OCI-LY1 (cell line): ENCODE measurements around the gene PTPRN2.

Experiments
- EZH2 ChIP-seq: fragments of 200-600 bp; sonication (generic), shearing (Covaris generic); IDR thresholded peaks from 2 replicates; pipeline ENCODE4 v1.8.0; 2017; ENCODE audit warnings: borderline replicate concordance, mixed run types, mild to moderate bottlenecking, antibody characterized with exemption, low read length, moderate library complexity, mixed read lengths
- TF ChIP-seq, protein P1 (sequence below): fragments of 200-600 bp; sonication (generic), shearing (Covaris generic); IDR thresholded peaks from 2 replicates; pipeline ENCODE4 v1.5.1; 2017; ENCODE audit warnings: mild to moderate bottlenecking, antibody characterized with exemption, low read length, moderate library complexity, mixed read lengths

DNA sequence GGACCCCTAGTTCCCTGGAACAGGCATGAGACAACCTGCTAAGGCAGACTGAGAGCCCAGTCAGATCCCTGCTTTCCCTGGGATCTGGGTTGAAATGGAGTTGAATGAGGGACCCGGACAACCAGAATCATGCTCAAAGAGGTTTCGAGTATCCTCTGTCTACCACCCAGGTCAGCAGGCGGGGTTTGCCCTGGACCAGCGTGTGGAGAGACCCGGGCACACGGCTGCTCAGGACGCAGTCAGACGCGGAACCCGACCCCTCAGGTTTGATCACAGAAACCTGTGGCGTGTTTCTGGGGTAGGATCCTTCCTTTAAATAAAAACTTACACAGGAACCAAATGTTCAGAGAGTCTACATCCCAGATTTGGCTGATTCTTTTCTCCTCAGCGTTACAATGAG, 330.6 kb downstream of the PTPRN2 start:
- TF ChIP-seq, protein P1, sequence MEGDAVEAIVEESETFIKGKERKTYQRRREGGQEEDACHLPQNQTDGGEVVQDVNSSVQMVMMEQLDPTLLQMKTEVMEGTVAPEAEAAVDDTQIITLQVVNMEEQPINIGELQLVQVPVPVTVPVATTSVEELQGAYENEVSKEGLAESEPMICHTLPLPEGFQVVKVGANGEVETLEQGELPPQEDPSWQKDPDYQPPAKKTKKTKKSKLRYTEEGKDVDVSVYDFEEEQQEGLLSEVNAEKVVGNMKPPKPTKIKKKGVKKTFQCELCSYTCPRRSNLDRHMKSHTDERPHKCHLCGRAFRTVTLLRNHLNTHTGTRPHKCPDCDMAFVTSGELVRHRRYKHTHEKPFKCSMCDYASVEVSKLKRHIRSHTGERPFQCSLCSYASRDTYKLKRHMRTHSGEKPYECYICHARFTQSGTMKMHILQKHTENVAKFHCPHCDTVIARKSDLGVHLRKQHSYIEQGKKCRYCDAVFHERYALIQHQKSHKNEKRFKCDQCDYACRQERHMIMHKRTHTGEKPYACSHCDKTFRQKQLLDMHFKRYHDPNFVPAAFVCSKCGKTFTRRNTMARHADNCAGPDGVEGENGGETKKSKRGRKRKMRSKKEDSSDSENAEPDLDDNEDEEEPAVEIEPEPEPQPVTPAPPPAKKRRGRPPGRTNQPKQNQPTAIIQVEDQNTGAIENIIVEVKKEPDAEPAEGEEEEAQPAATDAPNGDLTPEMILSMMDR = no peak
- no peak for TF ChIP-seq EZH2
